DND-41 (cell line): ENCODE measurements around the gene VAMP7.

Source experiments
- CTCF ChIP-seq: IDR thresholded peaks from 2 replicates; pipeline ENCODE4 v1.5.1; 2012; ENCODE audit warnings: borderline replicate concordance, low read length, moderate library complexity, mild to moderate bottlenecking; ENCODE audit not compliant: poor library complexity, severe bottlenecking; ENCODE audit errors: extremely low read depth
- EZH2 ChIP-seq: IDR thresholded peaks from 3 replicates; pipeline ENCODE4 v1.6.1; 2012; ENCODE audit warnings: borderline replicate concordance, low read depth, mild to moderate bottlenecking, moderate library complexity, low read length, inconsistent platforms; ENCODE audit not compliant: severe bottlenecking

- TF ChIP-seq CTCF (no peak), EZH2 (no peak)
These were observed 39.9 kb upstream of the VAMP7 start for GRCh38 chrX:155841232-155841631.
